Mammary epithelial cell (primary cell): ENCODE measurements around the gene FRMD5.

Experiments used
- EZH2 ChIP-seq: IDR thresholded peaks from 2 replicates; pipeline ENCODE4 v1.6.1; 2012; ENCODE audit warnings: low read length, inconsistent platforms, borderline replicate concordance
- TF ChIP-seq, protein P1 (sequence below), 2 donors: IDR thresholded peaks in 1 of 2; conservative IDR thresholded peaks in 1 of 2; 2 replicates each; pipeline ENCODE4 v1.5.1; 2011 to 2012; ENCODE audit warnings: inconsistent platforms in 2 of 2, low read length in 2 of 2, mild to moderate bottlenecking in 2 of 2, control low read depth in 1 of 2, low read depth in 1 of 2; ENCODE audit not compliant: insufficient read depth in 1 of 2; ENCODE audit errors: extremely low read depth in 1 of 2

DNA sequence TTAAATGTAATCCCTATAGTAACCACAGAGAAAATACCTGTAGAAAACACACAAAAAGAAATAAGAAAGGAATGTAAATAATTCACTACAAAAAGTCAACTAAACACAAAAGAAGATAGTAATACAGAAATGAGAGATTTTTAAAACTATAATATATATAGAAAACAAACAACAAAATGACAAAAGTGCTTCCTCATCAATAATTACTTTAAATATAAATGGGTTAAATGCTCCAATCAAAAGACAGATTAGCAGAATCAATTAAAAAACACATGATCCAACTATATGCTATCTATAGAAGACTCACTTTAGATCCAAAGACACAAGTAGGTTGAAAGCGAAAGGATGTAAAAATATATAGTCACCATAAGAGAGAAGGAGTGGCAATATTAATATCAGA lies 45.8 kb downstream of the FRMD5 start:
- TF ChIP-seq, protein P1, sequence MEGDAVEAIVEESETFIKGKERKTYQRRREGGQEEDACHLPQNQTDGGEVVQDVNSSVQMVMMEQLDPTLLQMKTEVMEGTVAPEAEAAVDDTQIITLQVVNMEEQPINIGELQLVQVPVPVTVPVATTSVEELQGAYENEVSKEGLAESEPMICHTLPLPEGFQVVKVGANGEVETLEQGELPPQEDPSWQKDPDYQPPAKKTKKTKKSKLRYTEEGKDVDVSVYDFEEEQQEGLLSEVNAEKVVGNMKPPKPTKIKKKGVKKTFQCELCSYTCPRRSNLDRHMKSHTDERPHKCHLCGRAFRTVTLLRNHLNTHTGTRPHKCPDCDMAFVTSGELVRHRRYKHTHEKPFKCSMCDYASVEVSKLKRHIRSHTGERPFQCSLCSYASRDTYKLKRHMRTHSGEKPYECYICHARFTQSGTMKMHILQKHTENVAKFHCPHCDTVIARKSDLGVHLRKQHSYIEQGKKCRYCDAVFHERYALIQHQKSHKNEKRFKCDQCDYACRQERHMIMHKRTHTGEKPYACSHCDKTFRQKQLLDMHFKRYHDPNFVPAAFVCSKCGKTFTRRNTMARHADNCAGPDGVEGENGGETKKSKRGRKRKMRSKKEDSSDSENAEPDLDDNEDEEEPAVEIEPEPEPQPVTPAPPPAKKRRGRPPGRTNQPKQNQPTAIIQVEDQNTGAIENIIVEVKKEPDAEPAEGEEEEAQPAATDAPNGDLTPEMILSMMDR (conservative IDR thresholded peaks at IDR 0.05 in 1 of 2, IDR thresholded peaks at IDR 0.05 in 1 of 2; ENCODE audit: extremely low read depth in 1 of 2, insufficient read depth in 1 of 2, low read depth in 1 of 2, low read length in 2 of 2), result no peak
- TF ChIP-seq EZH2, result no peak
